ENCODE results near the gene VCY1B.
"Not testable (repeated sequence)": the region's sequence is repeated elsewhere in the genome, so short reads cannot be mapped to it uniquely, and the experiment has no call there.

VCY1B gene

DNA sequence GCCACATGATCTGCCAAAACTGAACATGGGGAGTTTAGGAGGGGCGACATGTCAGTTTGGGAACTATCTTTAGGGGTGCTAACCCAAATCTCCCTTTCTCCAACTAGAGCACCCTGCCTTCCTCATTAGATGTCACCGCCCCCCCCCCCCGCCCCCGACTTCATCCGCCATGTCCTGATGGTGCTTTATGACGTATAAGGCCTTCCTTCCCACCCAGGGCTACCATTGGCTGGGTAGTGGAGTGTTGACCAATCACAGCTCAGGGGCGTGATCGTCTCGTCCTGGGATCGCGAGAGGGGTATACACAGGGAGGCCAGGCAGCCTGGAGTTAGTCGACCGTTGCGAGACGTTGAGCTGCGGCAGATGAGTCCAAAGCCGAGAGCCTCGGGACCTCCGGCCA is at the start of gene VCY1B:
TSS of gene VCY1B (plus strand) at position 301 of the 400 bp plus-strand sequence. CDS start at position 364, 63 bp downstream.
- DNase-seq, result not testable (repeated sequence)

DNA sequence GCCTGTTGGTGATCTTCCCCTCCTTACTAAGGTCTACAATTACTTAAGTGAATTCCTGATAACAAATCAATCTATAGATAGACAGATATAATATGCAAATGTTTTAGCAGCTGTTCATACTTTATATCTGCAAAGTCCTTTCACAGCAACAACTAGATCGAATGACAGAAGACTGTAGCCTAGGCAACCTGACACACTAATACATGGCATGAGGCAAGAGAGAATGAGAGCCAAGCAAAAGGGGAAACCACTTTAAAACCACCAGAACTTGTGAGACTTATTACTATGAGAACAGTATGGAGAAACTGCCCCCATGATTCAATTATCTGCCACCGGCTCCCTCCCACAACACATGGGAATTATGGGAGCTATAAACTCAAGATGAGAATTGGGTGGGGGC is 44.1 kb upstream of the VCY1B start:
- not testable (repeated sequence) for DNase-seq

DNA sequence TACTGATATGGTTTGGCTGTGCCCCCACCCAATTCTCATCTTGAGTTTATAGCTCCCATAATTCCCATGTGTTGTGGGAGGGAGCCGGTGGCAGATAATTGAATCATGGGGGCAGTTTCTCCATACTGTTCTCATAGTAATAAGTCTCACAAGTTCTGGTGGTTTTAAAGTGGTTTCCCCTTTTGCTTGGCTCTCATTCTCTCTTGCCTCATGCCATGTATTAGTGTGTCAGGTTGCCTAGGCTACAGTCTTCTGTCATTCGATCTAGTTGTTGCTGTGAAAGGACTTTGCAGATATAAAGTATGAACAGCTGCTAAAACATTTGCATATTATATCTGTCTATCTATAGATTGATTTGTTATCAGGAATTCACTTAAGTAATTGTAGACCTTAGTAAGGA is 25.6 kb upstream of the VCY1B start:
- DNase-seq, result not testable (repeated sequence)

DNA sequence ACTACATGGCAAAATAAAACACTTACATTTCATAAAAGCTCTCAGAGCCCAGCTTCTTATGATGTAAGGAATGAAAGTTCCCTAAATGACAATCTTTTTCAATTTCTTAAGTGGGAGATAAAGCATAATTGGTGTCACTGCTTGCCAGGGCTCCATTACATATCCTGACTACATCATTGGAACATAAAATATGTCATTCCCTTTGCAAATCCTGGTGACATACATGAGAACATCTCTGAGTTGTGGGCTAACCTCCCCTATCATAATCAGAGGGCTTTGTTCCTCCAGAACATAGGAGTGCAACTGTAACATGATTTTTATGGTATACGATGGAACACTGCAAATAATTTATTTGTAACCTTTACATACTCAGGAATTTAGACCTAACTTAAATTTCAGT is 29.9 kb downstream of the VCY1B start:
- no peak for DNase-seq

Measured in NCI-H1105 treated with DMSO at 0.1 percent for 48 hours (cell line).